Activated naive CD4-positive, alpha-beta T cell treated with anti-CD3 and anti-CD28 coated beads, Interleukin-2, amount 10 ng/mL, durations not matched to agents 7 days and 5 days (primary cell): ENCODE results near the gene WFS1.

ENCODE experiments used
- CTCF ChIA-PET: fragments of 350-600 bp; sonication (Branson Sonifier 250); formaldehyde crosslinking; loops from one replicate; lab custom pipeline; 2021; ENCODE audit warnings: antibody characterized with exemption; lab: Charles Lee
- DNase-seq: peaks from one replicate; pipeline ENCODE4 v3.0.0-alpha.2; 2020
- H3K27ac Mint-ChIP-seq: one replicate; pipeline ENCODE4 v1.8.0; 2021; ENCODE audit warnings: mild to moderate bottlenecking, moderate library complexity, mixed read lengths
- H3K27me3 Mint-ChIP-seq: one replicate; pipeline ENCODE4 v1.8.0; 2021; ENCODE audit warnings: mild to moderate bottlenecking, mixed read lengths
- H3K36me3 Mint-ChIP-seq: one replicate; pipeline ENCODE4 v1.8.0; 2021; ENCODE audit warnings: mixed read lengths
- H3K4me1 Mint-ChIP-seq: one replicate; pipeline ENCODE4 v1.8.0; 2021; ENCODE audit warnings: mixed read lengths
- H3K4me3 Mint-ChIP-seq: one replicate; pipeline ENCODE4 v1.8.0; 2021; ENCODE audit warnings: mild to moderate bottlenecking, moderate library complexity, mixed read lengths
- H3K9me3 Mint-ChIP-seq: one replicate; pipeline ENCODE4 v1.8.0; 2021; ENCODE audit warnings: mixed read lengths

WFS1 gene

DNA sequence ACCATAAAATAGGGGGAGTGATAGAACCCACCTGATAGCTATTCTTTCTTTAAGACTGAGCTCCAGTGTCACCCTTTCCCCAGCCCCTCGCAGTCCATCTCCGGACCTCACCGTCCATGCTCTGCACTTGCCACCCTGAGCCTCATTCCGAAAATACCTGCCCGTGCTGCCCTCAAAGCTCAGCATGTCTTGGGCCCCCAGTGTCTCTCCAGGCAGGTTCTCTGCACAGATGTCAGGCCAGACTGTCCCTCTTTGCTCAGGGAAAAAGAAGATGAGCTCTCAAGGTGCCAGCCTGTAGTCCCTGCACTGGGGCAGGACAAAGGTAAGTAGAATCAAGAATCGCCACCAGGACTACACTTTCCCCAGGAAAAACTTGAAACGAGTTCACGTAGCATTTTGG, 9.8 kb upstream of the WFS1 start:
- no peak overlapping the region for H3K27ac Mint-ChIP-seq
- H3K9me3 Mint-ChIP-seq, result no peaks in the 10 kb centered on the region
- peaks cover 10% of the 10 kb centered on the region for H3K4me1 Mint-ChIP-seq
- CTCF ChIA-PET, result interaction anchor here (5.4 to 24.7 kb wide), 2 partner anchors 10 to 67 kb away, joined by 40 to 504 read pairs; no protein-coding TSS in a partner anchor
- DNase-seq, result no peak
- no peaks in the 10 kb centered on the region for H3K36me3 Mint-ChIP-seq
- no peak overlapping the region for H3K4me3 Mint-ChIP-seq
- peaks cover 73% of the 10 kb centered on the region for H3K27me3 Mint-ChIP-seq

DNA sequence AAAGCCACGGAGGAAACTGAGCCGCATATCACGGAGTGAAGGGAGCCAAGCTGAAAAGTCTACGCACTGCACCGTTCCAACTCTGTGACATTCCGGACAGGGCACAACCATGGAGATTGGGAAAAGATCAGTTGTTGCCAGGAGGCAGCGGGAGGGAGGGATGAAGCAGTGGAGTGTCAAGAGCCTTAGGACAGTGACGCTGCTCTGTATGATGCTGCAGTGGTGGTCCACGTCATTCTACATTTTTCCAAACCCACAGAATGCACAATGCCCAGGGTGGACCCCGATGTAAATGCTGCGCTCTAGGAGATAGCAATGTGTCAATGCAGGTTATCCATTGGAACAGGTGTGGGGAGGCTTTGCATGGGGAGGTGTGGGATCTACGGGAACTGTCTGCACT, 7.5 kb upstream of the WFS1 start:
- CTCF ChIA-PET, result interaction anchor here (0.8 to 24.7 kb wide), 3 partner anchors 8 to 65 kb away, joined by 4 to 504 read pairs (median 40); no protein-coding TSS in a partner anchor
- DNase-seq, result no peak
- peaks cover 57% of the 10 kb centered on the region for H3K27me3 Mint-ChIP-seq
- no peak overlapping the region for H3K27ac Mint-ChIP-seq
- peaks cover 6% of the 10 kb centered on the region for H3K4me1 Mint-ChIP-seq
- no peak overlapping the region for H3K4me3 Mint-ChIP-seq
- no peaks in the 10 kb centered on the region for H3K9me3 Mint-ChIP-seq
- no peaks in the 10 kb centered on the region for H3K36me3 Mint-ChIP-seq

DNA sequence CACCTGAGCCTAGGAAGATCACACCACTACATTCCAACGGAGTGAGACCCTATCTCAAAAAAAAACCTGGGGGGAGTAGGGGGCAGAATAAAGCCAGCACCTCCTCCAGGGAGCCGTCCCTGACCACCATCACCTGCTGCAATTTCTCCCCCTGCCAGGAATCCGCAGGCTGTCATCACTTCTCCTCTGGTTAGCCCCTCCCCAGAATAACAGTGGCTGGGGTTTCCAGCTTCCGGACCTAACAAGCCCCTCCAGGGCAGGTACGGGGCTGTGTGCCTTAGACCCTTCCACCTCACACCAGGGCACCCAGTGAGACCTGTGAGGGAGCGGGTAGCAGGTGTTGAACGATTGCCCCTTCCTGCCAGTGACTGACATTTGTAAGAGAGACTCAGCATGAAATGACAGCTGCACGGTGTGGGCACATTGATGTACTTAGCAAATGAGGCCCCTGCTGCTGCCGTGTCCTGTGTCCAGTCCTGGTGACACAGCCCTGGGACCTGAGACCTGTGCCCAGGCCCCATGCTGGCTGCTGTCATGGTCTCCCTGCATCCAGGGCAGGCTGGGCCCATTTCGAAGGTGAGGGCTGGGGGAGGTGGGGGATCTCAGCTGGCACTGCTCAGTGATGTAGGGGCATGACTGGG, 6.7 kb upstream of the WFS1 start:
- peaks cover 9% of the 10 kb centered on the region for H3K4me1 Mint-ChIP-seq
- H3K4me3 Mint-ChIP-seq, result no peak overlapping the region
- no peak for DNase-seq
- H3K9me3 Mint-ChIP-seq, result no peaks in the 10 kb centered on the region
- no peak overlapping the region for H3K27ac Mint-ChIP-seq
- CTCF ChIA-PET, result interaction anchor here (0.8 to 24.7 kb wide), 4 partner anchors 9 to 64 kb away, joined by 4 to 504 read pairs (median 26); no protein-coding TSS in a partner anchor
- peaks cover 57% of the 10 kb centered on the region for H3K27me3 Mint-ChIP-seq
- no peaks in the 10 kb centered on the region for H3K36me3 Mint-ChIP-seq

GRCh38 chr4:6263526-6264224, 6.0 kb upstream of the WFS1 start:
- no peak for DNase-seq
- CTCF ChIA-PET, result interaction anchor here (0.8 to 24.7 kb wide), 6 partner anchors 10 to 282 kb away, joined by 3 to 504 read pairs (median 7); no protein-coding TSS in a partner anchor
- Mint-ChIP-seq H3K4me3 (no peak overlapping the region), H3K27ac (no peak overlapping the region), H3K4me1 (peaks cover 11% of the 10 kb centered on the region), H3K9me3 (no peaks in the 10 kb centered on the region), H3K27me3 (peaks cover 62% of the 10 kb centered on the region), H3K36me3 (no peaks in the 10 kb centered on the region)

GRCh38 chr4:6264225-6264540, 5.5 kb upstream of the WFS1 start:
- CTCF ChIA-PET, result interaction anchor here (0.8 to 24.7 kb wide), 6 partner anchors 11 to 282 kb away, joined by 3 to 504 read pairs (median 7); no protein-coding TSS in a partner anchor
- Mint-ChIP-seq H3K27ac (no peak overlapping the region), H3K36me3 (no peaks in the 10 kb centered on the region), H3K4me3 (no peak overlapping the region), H3K9me3 (no peaks in the 10 kb centered on the region), H3K4me1 (peaks cover 15% of the 10 kb centered on the region), H3K27me3 (peaks cover 62% of the 10 kb centered on the region)
- peak; percentile 50 for DNase-seq

DNA sequence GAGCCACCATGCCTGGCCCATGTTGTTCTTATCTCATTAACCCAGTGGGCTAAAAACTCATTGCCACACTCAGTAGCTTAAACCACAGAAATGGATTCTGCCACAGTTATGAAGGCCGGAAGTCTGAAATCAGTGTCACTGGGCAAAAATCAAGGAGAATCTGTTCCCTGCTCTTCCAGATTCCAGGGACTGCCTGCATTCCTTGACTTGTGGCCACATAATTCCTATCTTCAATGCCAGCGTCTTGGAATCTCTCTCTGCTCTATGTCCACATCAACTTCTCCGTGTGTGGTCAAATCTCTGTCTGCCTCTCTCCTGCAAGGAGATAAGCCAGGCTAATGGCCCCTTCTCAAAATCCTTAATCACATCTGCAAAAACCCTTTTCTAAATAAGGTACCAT, 4.1 kb upstream of the WFS1 start:
- H3K9me3 Mint-ChIP-seq, result no peaks in the 10 kb centered on the region
- H3K27ac Mint-ChIP-seq, result no peak overlapping the region
- CTCF ChIA-PET, result interaction anchor here (24.7 kb wide), 1 partner anchor 62 kb away, joined by 504 read pairs; no protein-coding TSS in a partner anchor
- H3K36me3 Mint-ChIP-seq, result no peaks in the 10 kb centered on the region
- no peak for DNase-seq
- H3K4me3 Mint-ChIP-seq, result no peak overlapping the region
- H3K4me1 Mint-ChIP-seq, result peaks cover 18% of the 10 kb centered on the region
- peaks cover 61% of the 10 kb centered on the region for H3K27me3 Mint-ChIP-seq

- no peaks in the 10 kb centered on the region for H3K9me3 Mint-ChIP-seq
- no peak overlapping the region for H3K4me3 Mint-ChIP-seq
- no peaks in the 10 kb centered on the region for H3K36me3 Mint-ChIP-seq
- H3K4me1 Mint-ChIP-seq, result peaks cover 19% of the 10 kb centered on the region
- DNase-seq, result no peak
- CTCF ChIA-PET, result interaction anchor here (0.6 to 24.7 kb wide), 3 partner anchors 17 to 1004 kb away, joined by 3 to 504 read pairs (median 3); no protein-coding TSS in a partner anchor
- no peak overlapping the region for H3K27ac Mint-ChIP-seq
- H3K27me3 Mint-ChIP-seq, result peaks cover 62% of the 10 kb centered on the region
Measured at GRCh38 chr4:6267573-6267972, 2.1 kb upstream of the WFS1 start.

DNA sequence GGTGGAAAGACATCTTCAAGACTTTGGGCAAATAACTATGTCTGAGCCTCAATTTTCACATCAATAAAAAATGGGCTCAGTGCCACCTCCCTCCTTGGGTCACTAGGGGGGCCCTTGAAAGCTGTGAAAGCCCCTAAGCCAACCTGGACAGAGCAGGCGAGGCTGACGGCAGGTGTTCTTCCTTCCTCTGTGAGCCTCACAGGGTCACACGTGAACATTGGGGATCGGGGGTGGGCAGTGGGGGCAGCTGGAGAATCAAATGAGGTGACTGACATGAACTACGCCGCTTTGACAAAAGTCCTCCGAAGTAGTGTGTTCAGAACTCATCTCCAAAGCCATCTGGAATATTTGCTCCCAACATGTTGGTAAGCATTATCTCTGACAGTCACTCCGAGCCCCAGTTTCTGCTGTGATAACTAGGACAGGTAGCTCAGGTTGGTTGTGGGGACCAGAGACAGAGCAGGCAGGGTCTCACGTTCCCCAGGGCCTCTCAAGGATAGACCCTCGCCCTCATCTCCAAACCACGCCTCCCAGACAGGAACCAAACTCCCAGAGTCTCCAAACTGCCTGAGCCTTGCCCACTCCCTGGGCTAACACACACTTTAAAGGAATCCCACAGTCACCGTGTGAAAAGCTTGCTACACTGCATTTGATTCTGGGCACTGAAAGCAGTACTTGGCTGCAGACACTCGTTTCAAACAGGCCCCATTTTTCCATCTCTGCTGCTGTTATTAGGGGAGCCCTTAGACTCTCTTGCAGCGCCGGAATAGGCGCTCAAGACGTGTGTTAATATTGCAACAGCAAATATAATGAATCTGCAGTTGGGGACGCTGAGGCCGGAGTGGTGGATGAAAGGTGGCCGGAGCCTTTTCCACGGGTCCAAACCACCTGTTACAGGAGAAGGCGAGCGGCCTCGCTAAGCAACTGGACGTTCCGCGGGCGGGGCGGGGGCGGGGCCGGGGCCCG, 717 bp upstream of the WFS1 start:
- no peaks in the 10 kb centered on the region for H3K9me3 Mint-ChIP-seq
- H3K4me3 Mint-ChIP-seq, result peak overlapping the region; percentile 76
- H3K4me1 Mint-ChIP-seq, result peaks cover 19% of the 10 kb centered on the region
- H3K27ac Mint-ChIP-seq, result no peak overlapping the region
- CTCF ChIA-PET, result interaction anchor here (24.7 kb wide), 1 partner anchor 58 kb away, joined by 504 read pairs; no protein-coding TSS in a partner anchor
- H3K36me3 Mint-ChIP-seq, result no peaks in the 10 kb centered on the region
- DNase-seq, result no peak
- H3K27me3 Mint-ChIP-seq, result peaks cover 56% of the 10 kb centered on the region

DNA sequence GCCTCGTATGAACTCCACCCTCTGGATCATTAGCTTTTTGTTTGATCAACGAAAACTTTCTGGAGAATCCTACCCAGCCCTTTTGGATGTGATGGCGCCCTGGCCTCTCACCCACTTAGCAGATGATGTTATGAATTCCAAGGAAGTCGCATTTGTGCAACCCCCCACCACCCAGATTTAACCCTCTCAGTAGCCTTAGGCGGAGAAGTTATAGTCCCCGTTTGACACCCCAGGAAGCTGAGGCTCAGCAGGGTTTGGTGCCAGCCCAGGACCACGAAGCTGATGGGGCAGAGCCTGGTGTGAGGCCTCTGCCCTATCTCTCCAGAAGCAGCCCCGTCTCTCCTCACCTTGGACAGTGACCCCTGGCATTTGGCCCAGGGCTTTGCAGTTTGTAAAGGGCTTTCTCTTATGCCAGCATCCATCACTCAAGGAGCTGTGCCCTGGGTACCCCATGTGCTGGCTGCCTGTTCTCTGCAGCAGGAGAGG, 1.0 kb downstream of the WFS1 start:
- Mint-ChIP-seq H3K4me3 (peak overlapping the region; percentile 77), H3K36me3 (no peaks in the 10 kb centered on the region), H3K27me3 (peaks cover 53% of the 10 kb centered on the region), H3K27ac (peak overlapping the region; percentile 73), H3K9me3 (no peaks in the 10 kb centered on the region), H3K4me1 (peaks cover 16% of the 10 kb centered on the region)
- CTCF ChIA-PET, result interaction anchor here (0.5 to 24.7 kb wide), 3 partner anchors 20 to 91 kb away, joined by 3 to 504 read pairs (median 3); no protein-coding TSS in a partner anchor
- no peak for DNase-seq

DNA sequence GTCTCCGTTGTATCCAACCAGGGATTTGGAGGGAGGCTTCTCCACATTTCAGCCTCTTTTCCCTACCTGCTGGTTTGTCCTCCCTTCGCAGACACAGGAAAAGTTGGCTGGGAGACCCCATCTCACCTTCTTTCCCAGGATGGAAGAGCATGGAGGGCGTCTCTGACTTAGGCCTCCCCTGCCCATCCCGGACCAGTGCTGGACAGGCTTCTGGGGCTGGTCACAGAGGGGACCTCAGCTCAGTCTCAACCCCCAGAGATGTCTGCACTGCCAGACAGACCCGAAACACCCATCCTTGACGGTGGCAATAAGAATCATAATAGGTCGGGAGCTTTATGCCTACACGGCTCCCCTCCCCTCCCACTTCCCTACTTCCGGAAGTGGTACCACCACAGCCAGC, 1.6 kb downstream of the WFS1 start:
- Mint-ChIP-seq H3K4me1 (peaks cover 16% of the 10 kb centered on the region), H3K4me3 (peak overlapping the region; percentile 77), H3K27ac (no peak overlapping the region), H3K9me3 (no peaks in the 10 kb centered on the region), H3K27me3 (peaks cover 52% of the 10 kb centered on the region), H3K36me3 (no peaks in the 10 kb centered on the region)
- CTCF ChIA-PET, result interaction anchor here (0.5 to 24.7 kb wide), 3 partner anchors 20 to 91 kb away, joined by 3 to 504 read pairs (median 3); no protein-coding TSS in a partner anchor
- no peak for DNase-seq

DNA sequence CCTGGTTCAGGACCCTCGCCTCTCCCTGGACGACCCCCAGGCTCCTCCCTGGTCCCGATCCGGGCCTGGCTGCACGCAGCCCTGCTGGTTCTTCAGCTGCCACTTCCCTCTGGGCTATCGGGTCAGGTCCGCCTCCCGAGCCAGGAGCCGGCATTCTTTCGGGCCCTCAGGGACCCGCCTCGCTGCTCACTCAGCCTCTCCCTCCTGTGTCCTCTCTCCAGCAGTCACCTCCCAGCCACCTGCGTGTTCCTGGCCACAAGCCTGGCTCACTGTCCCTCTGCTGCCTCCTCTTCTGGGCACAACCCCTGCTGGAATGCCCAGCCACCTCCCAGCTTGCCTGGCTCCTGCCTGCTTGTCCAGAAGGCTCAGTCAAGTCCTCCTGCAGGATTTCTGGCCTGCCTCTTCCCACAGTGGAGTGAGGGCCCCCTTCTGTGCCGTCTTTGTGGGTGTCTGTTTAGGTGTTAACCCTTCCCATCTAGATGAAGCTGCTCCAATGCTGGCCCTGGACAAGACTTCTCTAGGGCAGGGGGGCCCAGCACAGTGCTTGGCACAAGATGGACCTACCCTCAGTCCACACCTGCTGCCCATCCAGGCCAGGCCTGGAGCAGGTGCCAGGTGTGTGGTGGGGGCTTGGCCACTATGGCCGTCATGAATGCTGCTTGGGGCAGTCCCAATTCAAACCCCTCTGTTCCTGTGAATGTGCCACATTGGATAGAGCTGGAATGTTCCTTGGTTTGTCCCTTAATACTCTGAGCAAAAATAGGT, 2.2 kb downstream of the WFS1 start:
- Mint-ChIP-seq H3K27me3 (peaks cover 52% of the 10 kb centered on the region), H3K4me1 (peaks cover 16% of the 10 kb centered on the region), H3K4me3 (peak overlapping the region; percentile 29), H3K9me3 (no peaks in the 10 kb centered on the region), H3K36me3 (no peaks in the 10 kb centered on the region), H3K27ac (no peak overlapping the region)
- CTCF ChIA-PET, result interaction anchor here (1.1 to 24.7 kb wide), 3 partner anchors 21 to 56 kb away, joined by 3 to 504 read pairs (median 3); no protein-coding TSS in a partner anchor
- DNase-seq, result no peak

DNA sequence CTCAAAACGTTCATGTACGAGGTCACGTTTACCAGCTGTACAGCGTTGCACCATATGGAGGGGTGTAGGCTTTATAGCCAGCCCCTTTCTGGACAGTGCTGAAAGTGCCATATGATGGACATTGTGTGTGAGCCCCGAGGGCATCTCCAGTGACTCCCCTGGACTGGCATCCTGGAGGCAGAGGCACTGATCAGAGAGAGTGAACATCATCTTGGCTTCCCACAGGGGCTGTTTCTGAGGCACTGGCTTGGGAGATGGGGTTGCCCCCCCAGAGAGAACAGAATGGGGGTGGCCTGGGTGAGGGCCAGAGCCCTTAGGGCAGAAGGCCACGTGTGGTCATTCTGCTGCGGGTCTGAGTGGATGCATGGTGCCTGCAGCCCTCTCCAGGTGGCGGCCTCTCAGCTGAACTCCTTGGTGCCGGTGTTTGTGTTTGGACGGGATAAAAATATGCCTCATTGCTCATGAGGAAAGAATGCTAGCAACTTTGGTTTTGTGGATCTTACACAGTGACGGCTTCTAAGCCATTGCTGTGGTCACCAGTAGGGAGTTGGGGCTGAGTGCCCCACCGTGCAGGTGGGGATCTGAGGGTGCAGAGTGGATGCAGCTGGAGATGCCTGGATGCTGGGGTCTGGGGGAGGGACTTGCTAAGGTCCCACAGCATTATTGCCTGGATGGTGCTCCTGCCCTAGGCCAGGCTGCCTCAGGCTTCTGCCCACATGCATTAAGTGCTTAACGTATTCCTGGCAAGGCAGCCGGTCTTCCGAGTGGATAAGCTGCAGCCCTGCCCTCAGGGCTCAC, 3.4 kb downstream of the WFS1 start:
- no peaks in the 10 kb centered on the region for H3K36me3 Mint-ChIP-seq
- H3K4me1 Mint-ChIP-seq, result peaks cover 9% of the 10 kb centered on the region
- CTCF ChIA-PET, result interaction anchor here (1.1 to 1.2 kb wide), 2 partner anchors 22 to 54 kb away, joined by 3 read pairs; no protein-coding TSS in a partner anchor
- H3K4me3 Mint-ChIP-seq, result no peak overlapping the region
- H3K27me3 Mint-ChIP-seq, result peaks cover 46% of the 10 kb centered on the region
- no peak overlapping the region for H3K27ac Mint-ChIP-seq
- H3K9me3 Mint-ChIP-seq, result no peaks in the 10 kb centered on the region
- no peak for DNase-seq
